ENCODE results near the gene PAPPA.

The PAPPA gene

GRCh38 chr9:116270546-116270945 is 117.0 kb downstream of the PAPPA start:
- H3K4me3 ChIP-seq (ENCODE audit: low read depth, low read length), result no peak overlapping the region
- DNase-seq (ENCODE audit: low read depth), result no peak
- TF ChIP-seq MAX (IDR thresholded peaks at IDR 0.05; ENCODE audit: low read depth, low read length), result no peak
- no peak for TF ChIP-seq MYC (IDR thresholded peaks at IDR 0.05; ENCODE audit: low read depth, low read length)
- TF ChIP-seq CTCF (IDR thresholded peaks at IDR 0.05; ENCODE audit: low read depth, low read length), result no peak
- TF ChIP-seq POLR2A (IDR thresholded peaks at IDR 0.05; ENCODE audit: extremely low read depth, insufficient read length), result no peak

- DNase-seq (ENCODE audit: low read depth), result no peak
- H3K4me3 ChIP-seq (ENCODE audit: low read depth, low read length), result no peak overlapping the region
These were observed 117.7 kb downstream of the PAPPA start for GRCh38 chr9:116271340-116271739.

DNA sequence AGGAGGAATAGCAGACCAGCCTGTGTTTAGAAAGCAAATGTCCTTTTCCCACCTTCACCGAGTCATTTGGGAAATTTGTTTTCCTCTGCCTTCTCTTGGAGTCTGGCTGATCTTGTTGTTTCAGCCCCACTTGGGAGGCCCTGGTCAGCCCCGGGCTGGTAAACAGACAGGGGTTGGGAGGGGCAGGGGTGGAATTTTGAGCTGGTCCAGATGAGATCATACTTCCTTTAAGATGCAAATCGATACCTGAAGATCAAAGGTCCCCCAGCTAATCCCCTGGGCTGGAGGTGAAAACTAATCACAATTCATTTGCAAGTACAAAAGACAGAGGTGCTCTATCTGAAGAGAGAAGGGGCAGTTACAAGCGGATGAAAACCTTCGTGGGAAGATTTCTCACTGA is 118.4 kb downstream of the PAPPA start:
- TF ChIP-seq POLR2A (IDR thresholded peaks at IDR 0.05; ENCODE audit: extremely low read depth, insufficient read length), result no peak
- no peak for TF ChIP-seq MAX (IDR thresholded peaks at IDR 0.05; ENCODE audit: low read depth, low read length)
- no peak for TF ChIP-seq MYC (IDR thresholded peaks at IDR 0.05; ENCODE audit: low read depth, low read length)
- no peak for TF ChIP-seq CTCF (IDR thresholded peaks at IDR 0.05; ENCODE audit: low read depth, low read length)
- no peak for DNase-seq (ENCODE audit: low read depth)
- H3K4me3 ChIP-seq (ENCODE audit: low read depth, low read length), result no peak overlapping the region

More at GRCh38 chr9:116271340-116271739, 117.7 kb downstream of the PAPPA start:
- TF ChIP-seq MYC (IDR thresholded peaks at IDR 0.05; ENCODE audit: low read depth, low read length) (no peak), MAX (IDR thresholded peaks at IDR 0.05; ENCODE audit: low read depth, low read length) (no peak), POLR2A (IDR thresholded peaks at IDR 0.05; ENCODE audit: extremely low read depth, insufficient read length) (no peak), CTCF (IDR thresholded peaks at IDR 0.05; ENCODE audit: low read depth, low read length) (no peak)

- H3K4me3 ChIP-seq (ENCODE audit: low read depth, low read length), result no peak overlapping the region
- peak; percentile 1 for DNase-seq (ENCODE audit: low read depth)
- TF ChIP-seq POLR2A (IDR thresholded peaks at IDR 0.05; ENCODE audit: extremely low read depth, insufficient read length) (no peak), MAX (IDR thresholded peaks at IDR 0.05; ENCODE audit: low read depth, low read length) (no peak), MYC (IDR thresholded peaks at IDR 0.05; ENCODE audit: low read depth, low read length) (no peak), CTCF (IDR thresholded peaks at IDR 0.05; ENCODE audit: low read depth, low read length) (no peak)
These were observed 120.7 kb downstream of the PAPPA start for GRCh38 chr9:116274293-116274692.

- no peak for DNase-seq (ENCODE audit: low read depth)
- no peak for TF ChIP-seq CTCF (IDR thresholded peaks at IDR 0.05; ENCODE audit: low read depth, low read length)
- TF ChIP-seq POLR2A (IDR thresholded peaks at IDR 0.05; ENCODE audit: extremely low read depth, insufficient read length), result no peak
- TF ChIP-seq MAX (IDR thresholded peaks at IDR 0.05; ENCODE audit: low read depth, low read length), result no peak
- H3K4me3 ChIP-seq (ENCODE audit: low read depth, low read length), result no peak overlapping the region
These were observed 122.0 kb downstream of the PAPPA start for GRCh38 chr9:116275418-116276195.
